ENCODE measurements around the gene SMIM28. TPM values are rescaled to one million over a fixed set of nuclear protein-coding genes. Genes with fewer than 3 reads are reported as not detected.
"Not testable (repeated sequence)": the region's sequence is repeated elsewhere in the genome, so short reads cannot be mapped to it uniquely, and the experiment has no call there.

SMIM28 gene
- total RNA-seq, 8 experiments from 2014 or later = 0.38 TPM; not detected in 7

DNA sequence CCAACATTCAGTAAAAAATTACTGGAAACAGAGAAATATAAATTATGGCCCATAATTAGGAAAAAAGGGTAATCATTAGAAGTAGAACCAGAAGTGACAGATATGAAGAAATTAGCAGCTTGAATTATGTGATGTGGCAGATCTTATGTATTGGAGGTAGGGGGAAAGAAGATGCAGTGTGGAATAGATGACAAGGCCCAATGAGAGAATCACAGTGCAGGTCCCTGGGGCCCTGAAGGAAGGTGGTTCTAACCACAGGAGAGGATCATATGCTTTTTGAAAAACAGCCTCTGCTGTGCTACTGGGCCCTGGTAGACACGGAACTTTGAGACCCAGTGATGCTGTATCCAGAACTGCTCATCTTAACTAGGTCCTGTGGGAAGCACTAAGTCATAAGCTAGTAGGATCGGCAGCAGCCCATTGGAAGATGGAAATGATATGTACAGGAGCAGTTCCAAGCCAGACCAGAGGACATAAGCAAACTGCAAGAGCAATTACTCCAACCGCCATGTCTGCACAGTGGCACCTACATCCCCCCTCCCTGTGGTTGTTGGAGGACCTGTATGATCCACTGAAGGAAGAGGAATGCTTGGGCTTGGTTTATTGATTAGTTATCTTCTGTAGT is 40.5 kb downstream of the SMIM28 start:
- Histone ChIP-seq H3K4me1 (replicated peaks in 1 of 2) (peaks cover 9 to 12% of the 10 kb centered on the region in 2 donors), H3K4me3 (no peak overlapping the region), H3K27ac (no peak overlapping the region)
- 100% methylated on average over 1 to 3 of the region's 3 CpGs; no CpG with 5 or more reads in 3 of the 10 experiments for WGBS, 10 experiments
- in situ Hi-C loops (cut with MboI; ENCODE audit: low pct_unique_long_range_greater_than_20kb in 2 of 9, low sequenced_read_pairs in 9 of 9, unreplicated experiment in 9 of 9) = loop anchor here in 5 of 9 experiments (25.0 kb wide), 2 partner anchors 306 to 344 kb away; partner anchors contain the start of genes PERP (in 3 of the 5) and CCDC28A (in 2 of the 5)
- ATAC-seq (replicated peaks in 6 of 8) = no peak

DNA sequence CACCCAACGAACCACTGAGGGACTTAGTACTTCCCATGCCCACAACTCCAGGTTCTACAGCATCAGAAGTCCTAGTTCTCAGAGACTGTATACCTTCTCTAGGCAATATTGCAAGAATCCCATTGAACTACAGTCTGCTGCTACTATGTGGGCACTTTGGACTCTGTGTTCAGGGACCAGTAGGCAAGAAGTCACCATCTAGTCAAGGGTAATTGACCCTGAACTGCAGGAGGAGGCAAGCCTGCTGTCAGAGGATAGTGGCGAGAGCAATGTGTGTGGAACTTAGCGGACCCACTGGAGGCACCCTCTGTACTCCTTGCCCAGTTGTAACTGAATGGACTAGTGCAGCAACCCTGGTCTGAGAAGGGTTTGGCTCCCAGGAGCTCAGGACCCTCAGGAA is 42.1 kb downstream of the SMIM28 start:
- WGBS, 10 experiments = 83 to 100% (median 96%) methylated on average over 1 to 3 of the region's 3 CpGs; no CpG with 5 or more reads in 4 of the 10 experiments
- no peak for ATAC-seq (replicated peaks in 6 of 8)
- no peak overlapping the region for H3K4me3 ChIP-seq
- peaks cover 9 to 12% of the 10 kb centered on the region in 2 donors for H3K4me1 ChIP-seq (replicated peaks in 1 of 2)
- in situ Hi-C loops (cut with MboI; ENCODE audit: low pct_unique_long_range_greater_than_20kb in 2 of 9, low sequenced_read_pairs in 9 of 9, unreplicated experiment in 9 of 9) = loop anchor here in 5 of 9 experiments (25.0 kb wide), 2 partner anchors 307 to 343 kb away; partner anchors contain the start of genes PERP (in 3 of the 5) and CCDC28A (in 2 of the 5)
- no peak overlapping the region for H3K27ac ChIP-seq

DNA sequence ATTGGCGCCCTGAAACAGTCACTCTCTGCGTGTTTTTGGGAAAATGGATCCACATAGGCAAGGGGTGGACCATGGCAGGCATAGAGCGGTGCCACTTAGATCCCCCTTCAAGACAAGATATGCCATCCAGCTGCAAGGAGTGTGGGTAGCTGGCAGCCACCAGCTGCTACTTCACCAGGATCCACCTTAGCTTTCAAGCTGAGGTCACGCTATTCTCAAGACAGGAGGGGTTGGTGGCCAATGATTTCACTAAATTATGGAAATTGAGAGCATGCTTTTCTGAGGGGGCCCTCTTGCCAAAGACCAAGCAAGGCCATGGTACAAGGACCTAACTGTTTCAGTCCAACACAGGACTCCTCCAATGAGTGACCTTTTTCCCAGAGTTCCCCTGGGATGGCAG is 42.7 kb downstream of the SMIM28 start:
- in situ Hi-C loops (cut with MboI; ENCODE audit: low pct_unique_long_range_greater_than_20kb in 2 of 9, low sequenced_read_pairs in 9 of 9, unreplicated experiment in 9 of 9) = loop anchor here in 5 of 9 experiments (25.0 kb wide), 2 partner anchors 308 to 342 kb away; partner anchors contain the start of genes PERP (in 3 of the 5) and CCDC28A (in 2 of the 5)
- H3K4me1 ChIP-seq (replicated peaks in 1 of 2) = peaks cover 9 to 12% of the 10 kb centered on the region in 2 donors
- ATAC-seq (replicated peaks in 6 of 8) = no peak
- 71 to 100% (median 94%) methylated on average over 1 to 4 of the region's 4 CpGs; no CpG with 5 or more reads in 4 of the 10 experiments for WGBS, 10 experiments
- no peak overlapping the region for H3K27ac ChIP-seq
- no peak overlapping the region for H3K4me3 ChIP-seq

DNA sequence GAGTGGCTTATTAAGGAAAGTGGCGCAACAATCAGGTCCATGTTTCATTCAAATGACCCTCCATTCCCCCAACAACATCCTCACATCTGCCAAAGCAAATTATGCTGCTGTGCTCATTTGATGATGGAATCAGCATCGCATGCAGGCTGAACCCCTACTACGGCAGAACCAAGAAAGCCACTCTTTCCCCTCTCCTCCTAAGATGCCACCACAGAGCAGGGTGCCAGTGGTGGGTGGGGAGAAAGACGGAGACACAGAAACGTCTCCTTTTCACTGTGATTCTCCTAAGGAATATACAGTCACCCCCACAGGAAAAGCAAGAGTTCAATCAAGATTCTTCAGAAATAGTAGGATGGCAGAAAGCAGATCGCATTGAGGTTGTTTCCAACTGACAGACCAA is 43.4 kb downstream of the SMIM28 start:
- Histone ChIP-seq H3K27ac (no peak overlapping the region), H3K4me1 (replicated peaks in 1 of 2) (peaks cover 5 to 6% of the 10 kb centered on the region in 2 donors), H3K4me3 (no peak overlapping the region)
- 58 to 100% (median 78%) methylated on average over 1 to 4 of the region's 6 CpGs for WGBS, 10 experiments
- in situ Hi-C loops (cut with MboI; ENCODE audit: low pct_unique_long_range_greater_than_20kb in 2 of 9, low sequenced_read_pairs in 9 of 9, unreplicated experiment in 9 of 9) = loop anchor here in 5 of 9 experiments (25.0 kb wide), 2 partner anchors 309 to 341 kb away; partner anchors contain the start of genes PERP (in 3 of the 5) and CCDC28A (in 2 of the 5)
- ATAC-seq (replicated peaks in 6 of 8) = no peak

DNA sequence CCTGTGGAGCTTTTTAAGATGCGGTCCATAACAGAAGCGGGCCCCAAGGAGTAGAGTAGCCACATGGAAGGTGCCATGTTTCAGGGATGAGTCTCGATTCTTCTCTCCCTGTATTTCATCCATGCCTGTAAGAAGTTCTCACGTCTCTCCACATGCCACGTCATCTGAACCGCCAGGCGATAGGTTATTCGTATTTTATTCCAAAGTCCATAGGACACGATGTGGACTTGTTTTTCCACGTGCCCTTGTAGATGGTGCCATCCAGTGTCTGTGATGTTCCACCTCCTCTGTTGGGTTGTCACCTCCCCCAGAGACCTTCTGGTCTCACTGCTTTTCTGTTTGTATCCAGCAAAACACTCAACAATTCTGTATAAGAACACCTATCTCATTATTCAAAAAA is 43.9 kb downstream of the SMIM28 start:
- Histone ChIP-seq H3K4me3 (no peak overlapping the region), H3K27ac (no peak overlapping the region), H3K4me1 (replicated peaks in 1 of 2) (peaks cover 0 to 3% of the 10 kb centered on the region in 2 donors)
- in situ Hi-C loops (cut with MboI; ENCODE audit: low pct_unique_long_range_greater_than_20kb in 2 of 9, low sequenced_read_pairs in 9 of 9, unreplicated experiment in 9 of 9) = loop anchor here in 5 of 9 experiments (25.0 kb wide), 2 partner anchors 309 to 341 kb away; partner anchors contain the start of genes PERP (in 3 of the 5) and CCDC28A (in 2 of the 5)
- WGBS, 10 experiments = 92 to 100% (median 100%) methylated on average over 1 to 10 of the region's 10 CpGs; no CpG with 5 or more reads in 2 of the 10 experiments
- no peak for ATAC-seq (replicated peaks in 6 of 8)

DNA sequence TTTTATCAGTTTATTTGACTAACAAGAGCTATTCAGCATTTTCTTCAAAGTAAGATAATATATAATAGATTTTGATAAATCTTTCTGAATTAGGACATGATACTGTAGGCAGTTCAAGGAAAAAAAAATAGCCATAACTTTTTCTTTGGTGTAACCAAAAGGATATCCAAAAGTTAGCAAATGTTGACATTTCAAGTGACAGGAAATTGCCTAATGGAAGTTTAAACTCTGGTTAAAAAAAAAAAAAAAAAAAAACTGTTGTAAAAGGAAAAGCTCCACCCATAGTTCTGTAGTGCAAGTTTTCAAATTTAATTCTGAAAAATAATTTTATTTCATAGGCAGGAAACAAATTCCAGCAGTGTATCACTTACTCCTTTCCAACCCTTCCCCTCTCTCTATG is 45.2 kb downstream of the SMIM28 start:
- ATAC-seq (replicated peaks in 6 of 8) = no peak
- H3K4me1 ChIP-seq (replicated peaks in 1 of 2) = no peaks in the 10 kb centered on the region
- in situ Hi-C loops (cut with MboI; ENCODE audit: low pct_unique_long_range_greater_than_20kb in 2 of 9, low sequenced_read_pairs in 9 of 9, unreplicated experiment in 9 of 9) = loop anchor here in 5 of 9 experiments (25.0 kb wide), 2 partner anchors 311 to 339 kb away; partner anchors contain the start of genes PERP (in 3 of the 5) and CCDC28A (in 2 of the 5)

DNA sequence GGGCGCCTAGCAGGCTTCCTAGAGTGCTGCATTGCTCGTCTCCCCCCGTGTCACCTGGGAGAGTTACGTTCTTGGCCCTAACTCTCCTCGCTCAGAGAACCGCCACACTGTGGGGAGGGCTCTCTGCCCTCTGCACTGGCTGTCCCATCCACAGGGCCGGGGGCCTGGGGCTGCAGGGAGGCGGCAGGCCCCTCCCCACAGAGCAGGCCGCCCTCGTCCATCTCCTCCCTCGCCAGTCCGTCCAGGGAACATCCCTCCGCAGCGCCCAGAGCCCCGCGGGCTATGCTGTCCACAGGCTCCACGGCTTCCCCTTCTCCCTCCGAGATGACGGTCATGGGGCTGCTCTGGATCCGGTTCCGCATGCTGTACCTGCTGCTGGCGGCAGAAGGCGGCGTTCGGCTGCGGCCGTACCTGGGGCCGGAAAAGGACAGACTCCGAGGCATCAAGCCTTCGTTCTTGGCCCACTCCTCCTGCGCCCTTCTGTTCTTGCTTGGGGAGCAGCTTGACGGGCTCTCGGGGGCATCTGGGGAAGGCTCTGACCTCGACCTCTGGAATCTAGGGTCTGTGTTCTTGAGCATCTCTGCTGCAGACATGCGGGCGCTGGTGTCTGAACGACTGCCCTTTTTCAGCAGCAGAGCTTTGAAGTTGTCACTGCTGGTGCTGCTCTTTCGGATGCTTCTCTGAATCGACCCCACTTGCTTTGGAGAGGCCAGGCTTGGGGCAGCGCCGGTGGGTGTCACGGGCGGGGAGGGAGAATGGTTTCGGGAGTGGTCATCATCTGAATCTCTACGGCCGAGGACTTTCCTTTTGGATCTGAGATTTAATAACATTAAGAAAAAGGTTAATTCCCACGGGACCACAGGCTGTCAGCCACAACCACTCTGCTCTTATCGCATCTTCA is 46.5 kb downstream of the SMIM28 start:
- ATAC-seq (replicated peaks in 6 of 8) = no peak
- in situ Hi-C loops (cut with MboI; ENCODE audit: low pct_unique_long_range_greater_than_20kb in 2 of 9, low sequenced_read_pairs in 9 of 9, unreplicated experiment in 9 of 9) = loop anchor here in 5 of 9 experiments (25.0 kb wide), 2 partner anchors 312 to 338 kb away; partner anchors contain the start of genes PERP (in 3 of the 5) and CCDC28A (in 2 of the 5)
- H3K4me3 ChIP-seq = no peak overlapping the region
- no peak overlapping the region for H3K27ac ChIP-seq
- WGBS, 10 experiments = 60 to 100% (median 98%) methylated on average over 1 to 17 of the region's 48 CpGs; no CpG with 5 or more reads in 1 of the 10 experiments
- no peaks in the 10 kb centered on the region for H3K4me1 ChIP-seq (replicated peaks in 1 of 2)

More for the DNA sequence above, 45.2 kb downstream of the SMIM28 start:
- Histone ChIP-seq H3K27ac (no peak overlapping the region), H3K4me3 (no peak overlapping the region)

DNA sequence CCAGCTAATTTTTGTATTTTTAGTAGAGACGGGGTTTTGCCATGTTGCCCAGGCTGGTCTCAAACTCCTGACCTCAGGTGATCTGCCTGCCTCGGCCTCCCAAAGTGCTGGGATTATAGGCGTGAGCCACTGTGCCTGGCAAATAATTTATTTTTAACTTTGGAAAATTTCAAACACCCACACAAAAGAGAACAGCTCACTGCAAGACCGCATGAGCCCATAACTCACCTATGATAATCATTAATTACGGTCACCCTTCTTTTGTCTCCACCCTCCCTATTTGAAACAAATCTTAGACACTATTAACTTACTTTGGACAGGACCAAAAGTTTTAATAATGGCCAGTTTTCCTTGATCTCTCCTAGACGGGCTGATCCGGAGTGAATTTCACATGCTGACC is 47.6 kb downstream of the SMIM28 start:
- H3K4me3 ChIP-seq; H3K27ac ChIP-seq; H3K4me1 ChIP-seq (replicated peaks in 1 of 2); ATAC-seq (replicated peaks in 6 of 8): not testable (repeated sequence)
- in situ Hi-C loops (cut with MboI; ENCODE audit: low pct_unique_long_range_greater_than_20kb in 2 of 9, low sequenced_read_pairs in 9 of 9, unreplicated experiment in 9 of 9) = loop anchor here in 8 of 9 experiments (25.0 kb wide), 2 partner anchors 162 to 337 kb away; partner anchors contain the start of gene CCDC28A (in 5 of the 8)
- WGBS, 10 experiments = 40 to 100% (median 92%) methylated on average over 1 to 6 of the region's 7 CpGs; no CpG with 5 or more reads in 2 of the 10 experiments

DNA sequence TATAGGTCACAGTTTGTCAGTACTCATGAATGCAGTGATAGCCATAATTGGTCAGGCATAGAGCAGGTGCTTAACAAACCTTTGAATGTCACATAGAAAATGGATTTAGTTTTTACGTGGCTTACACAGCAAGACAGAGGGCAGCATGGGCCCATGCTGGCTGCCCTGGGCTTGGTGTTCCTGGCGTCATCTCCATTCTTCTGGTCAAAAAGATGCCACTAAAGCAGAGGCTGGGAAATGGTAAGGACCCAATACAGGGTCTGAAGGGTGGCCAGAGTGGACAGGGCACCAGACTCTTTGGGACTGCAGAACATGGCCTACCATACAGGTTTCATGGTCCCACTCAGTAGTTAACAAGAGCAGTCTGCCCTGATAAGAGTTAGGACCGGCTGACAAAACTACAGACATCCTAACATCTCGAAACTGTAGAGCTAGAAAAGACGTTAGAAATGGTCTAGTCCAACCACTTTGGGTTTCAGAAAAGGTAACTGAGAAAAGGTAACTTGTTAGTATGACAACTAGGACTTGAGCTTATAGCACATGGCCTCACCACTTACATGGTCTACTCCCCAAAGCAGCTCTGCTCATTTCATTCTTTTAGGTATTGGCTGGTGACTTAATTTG is 48.9 kb downstream of the SMIM28 start:
- in situ Hi-C loops (cut with MboI; ENCODE audit: low pct_unique_long_range_greater_than_20kb in 2 of 9, low sequenced_read_pairs in 9 of 9, unreplicated experiment in 9 of 9) = loop anchor here in 8 of 9 experiments (25.0 kb wide), 2 partner anchors 161 to 336 kb away; partner anchors contain the start of gene CCDC28A (in 5 of the 8)
- Histone ChIP-seq H3K4me1 (replicated peaks in 1 of 2) (no peaks in the 10 kb centered on the region), H3K4me3 (no peak overlapping the region), H3K27ac (no peak overlapping the region)
- 57 to 100% (median 89%) methylated on average over 1 to 5 of the region's 5 CpGs; no CpG with 5 or more reads in 1 of the 10 experiments for WGBS, 10 experiments
- ATAC-seq (replicated peaks in 6 of 8) = no peak

DNA sequence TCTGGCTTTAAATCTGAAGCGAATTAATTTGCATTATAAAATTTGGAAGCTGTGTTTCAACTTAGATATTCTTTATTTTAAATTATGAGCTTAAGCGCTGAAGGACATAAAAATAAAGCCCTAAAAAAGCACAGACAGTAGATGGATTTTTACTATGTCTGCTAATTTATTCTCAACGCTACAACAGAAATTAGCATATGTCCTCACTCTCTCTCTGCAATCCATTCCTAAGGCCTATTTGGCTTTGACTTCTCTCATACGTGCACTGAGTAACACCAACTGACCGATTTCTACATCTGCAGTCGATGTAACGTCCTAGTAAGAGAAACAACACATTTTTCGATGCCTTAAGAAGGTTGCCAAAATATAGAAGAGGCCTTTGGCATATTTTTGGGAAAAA is 50.0 kb downstream of the SMIM28 start:
- H3K27ac ChIP-seq = no peak overlapping the region
- in situ Hi-C loops (cut with MboI; ENCODE audit: low pct_unique_long_range_greater_than_20kb in 2 of 9, low sequenced_read_pairs in 9 of 9, unreplicated experiment in 9 of 9) = loop anchor here in 8 of 9 experiments (25.0 kb wide), 2 partner anchors 160 to 335 kb away; partner anchors contain the start of gene CCDC28A (in 5 of the 8)
- 60 to 100% (median 86%) methylated on average over 1 to 8 of the region's 8 CpGs for WGBS, 10 experiments

DNA sequence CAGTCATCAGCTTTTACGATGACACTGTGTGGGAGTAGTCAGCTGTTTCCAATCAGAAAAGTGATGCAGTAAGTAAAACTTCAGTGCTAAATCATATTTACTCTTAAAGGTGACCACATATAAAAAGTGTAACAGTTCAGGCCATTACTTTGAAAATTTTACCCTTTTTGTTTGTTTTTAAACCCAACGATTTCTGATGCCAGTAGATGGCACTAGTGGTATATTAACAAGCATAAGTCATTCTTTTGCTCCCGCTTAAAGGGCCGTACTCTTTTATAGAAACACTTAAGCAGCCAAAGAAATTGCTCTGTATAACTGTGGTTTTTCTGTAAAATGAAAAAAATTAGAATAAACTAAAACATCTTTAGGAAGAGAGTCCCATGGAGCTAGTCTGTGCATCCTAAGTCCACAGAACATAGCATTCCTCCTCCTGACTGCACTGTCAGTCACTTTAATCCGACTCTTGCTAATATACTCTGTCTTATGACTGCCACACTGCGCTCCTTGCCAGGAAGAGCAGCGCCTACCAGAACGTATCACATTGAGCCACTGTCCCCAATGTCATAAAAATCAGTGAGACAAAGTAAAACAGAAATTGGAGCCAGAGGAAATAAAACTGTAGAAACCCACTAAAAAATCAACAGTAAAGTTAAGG is 51.4 kb downstream of the SMIM28 start:
- peak; percentile 38 to 73 (median 46) for ATAC-seq (replicated peaks in 6 of 8)
- 24 to 58% (median 44%) methylated on average over 4 to 8 of the region's 8 CpGs for WGBS, 10 experiments
- Histone ChIP-seq H3K4me1 (replicated peaks in 1 of 2) (no peaks in the 10 kb centered on the region), H3K4me3 (no peak overlapping the region), H3K27ac (no peak overlapping the region)
- in situ Hi-C loops (cut with MboI; ENCODE audit: low pct_unique_long_range_greater_than_20kb in 2 of 9, low sequenced_read_pairs in 9 of 9, unreplicated experiment in 9 of 9) = loop anchor here in 8 of 9 experiments (25.0 kb wide), 2 partner anchors 158 to 333 kb away; partner anchors contain the start of gene CCDC28A (in 5 of the 8)

More for the DNA sequence above, 50.0 kb downstream of the SMIM28 start:
- H3K4me1 ChIP-seq (replicated peaks in 1 of 2) = no peaks in the 10 kb centered on the region
- H3K4me3 ChIP-seq = no peak overlapping the region
- ATAC-seq (replicated peaks in 6 of 8) = peak in 1 of 8 experiments; percentile 46

All from motor neuron (in vitro differentiated cells).